ENCODE results near the gene TAOK2.
"Not testable (repeated sequence)": the region's sequence is repeated elsewhere in the genome, so short reads cannot be mapped to it uniquely, and the experiment has no call there.

Gene TAOK2

DNA sequence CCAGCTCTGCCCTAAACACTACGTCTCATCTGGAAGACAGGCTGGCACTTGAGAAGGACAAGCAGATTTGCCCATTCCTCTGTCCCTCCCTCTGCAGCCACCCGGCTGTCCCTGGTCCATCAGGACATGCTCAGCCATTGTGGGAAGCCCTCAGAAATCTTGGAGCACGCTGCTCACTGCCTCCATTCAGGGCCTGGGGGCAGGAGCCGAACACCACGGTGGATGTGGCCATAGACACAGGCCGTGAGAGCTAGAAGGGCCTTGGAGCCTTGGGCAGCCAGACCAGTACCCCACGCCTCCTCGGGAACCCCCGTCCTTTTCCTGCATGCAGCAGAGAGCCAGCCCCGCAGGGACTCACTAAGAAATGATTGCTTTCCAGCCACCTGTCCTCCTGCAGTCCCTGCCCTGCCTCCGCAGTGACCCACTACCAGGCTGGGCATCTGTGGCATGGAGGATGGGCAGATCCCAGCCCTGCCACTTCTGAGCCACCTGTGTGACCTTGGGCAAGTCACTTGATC lies 33.8 kb downstream of the TAOK2 start:
- in situ Hi-C loops (cut with HindIII; ENCODE audit: low sequenced_read_pairs) = no loop called here
- H3K4me3 ChIP-seq (ENCODE audit: low read depth, low read length) = no peak overlapping the region
- TF ChIP-seq, protein P1, sequence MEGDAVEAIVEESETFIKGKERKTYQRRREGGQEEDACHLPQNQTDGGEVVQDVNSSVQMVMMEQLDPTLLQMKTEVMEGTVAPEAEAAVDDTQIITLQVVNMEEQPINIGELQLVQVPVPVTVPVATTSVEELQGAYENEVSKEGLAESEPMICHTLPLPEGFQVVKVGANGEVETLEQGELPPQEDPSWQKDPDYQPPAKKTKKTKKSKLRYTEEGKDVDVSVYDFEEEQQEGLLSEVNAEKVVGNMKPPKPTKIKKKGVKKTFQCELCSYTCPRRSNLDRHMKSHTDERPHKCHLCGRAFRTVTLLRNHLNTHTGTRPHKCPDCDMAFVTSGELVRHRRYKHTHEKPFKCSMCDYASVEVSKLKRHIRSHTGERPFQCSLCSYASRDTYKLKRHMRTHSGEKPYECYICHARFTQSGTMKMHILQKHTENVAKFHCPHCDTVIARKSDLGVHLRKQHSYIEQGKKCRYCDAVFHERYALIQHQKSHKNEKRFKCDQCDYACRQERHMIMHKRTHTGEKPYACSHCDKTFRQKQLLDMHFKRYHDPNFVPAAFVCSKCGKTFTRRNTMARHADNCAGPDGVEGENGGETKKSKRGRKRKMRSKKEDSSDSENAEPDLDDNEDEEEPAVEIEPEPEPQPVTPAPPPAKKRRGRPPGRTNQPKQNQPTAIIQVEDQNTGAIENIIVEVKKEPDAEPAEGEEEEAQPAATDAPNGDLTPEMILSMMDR (IDR thresholded peaks at IDR 0.05; ENCODE audit: low read depth, low read length, missing control alignments) = no peak
- no peak for DNase-seq (ENCODE audit: low read depth)

DNA sequence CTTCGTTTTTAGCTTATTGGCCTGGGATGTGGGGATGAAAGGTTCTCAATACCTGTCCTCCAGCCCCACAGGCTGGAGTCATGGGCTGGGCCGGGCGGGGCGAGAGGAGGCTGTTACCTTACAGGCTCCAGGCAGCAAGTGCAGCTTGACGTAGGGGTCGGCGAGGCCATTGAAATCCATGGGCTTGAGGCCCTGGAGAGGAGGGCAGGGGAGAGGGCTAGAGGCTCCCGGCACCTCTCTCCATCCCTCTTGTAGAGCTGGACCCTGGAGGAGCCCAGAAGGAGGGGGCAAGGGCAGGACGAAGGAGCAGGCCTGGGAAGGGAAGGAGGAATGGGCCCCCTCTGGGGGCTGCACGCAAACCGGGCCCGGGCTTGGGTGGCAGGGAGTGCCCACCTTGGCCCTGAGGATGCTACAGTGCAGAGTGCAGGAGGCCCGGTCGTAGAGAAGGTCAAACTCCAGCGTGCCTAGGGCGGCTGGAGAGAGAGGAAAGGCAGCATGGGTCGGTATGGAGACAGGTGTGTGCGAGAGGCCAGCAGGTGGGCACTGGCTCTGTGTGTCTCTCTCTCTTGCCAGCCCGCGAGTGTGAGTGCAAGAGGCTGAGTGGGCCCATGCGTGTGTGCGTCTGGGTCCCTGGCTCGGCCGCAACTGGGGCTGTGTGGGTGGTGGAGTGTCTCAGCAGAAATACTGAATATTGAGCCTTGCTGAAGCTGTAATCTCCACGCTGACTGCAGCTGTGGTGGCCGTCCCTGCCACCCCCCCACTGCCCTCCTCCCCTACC lies 35.6 kb downstream of the TAOK2 start:
- in situ Hi-C loops (cut with HindIII; ENCODE audit: low sequenced_read_pairs) = no loop called here

DNA sequence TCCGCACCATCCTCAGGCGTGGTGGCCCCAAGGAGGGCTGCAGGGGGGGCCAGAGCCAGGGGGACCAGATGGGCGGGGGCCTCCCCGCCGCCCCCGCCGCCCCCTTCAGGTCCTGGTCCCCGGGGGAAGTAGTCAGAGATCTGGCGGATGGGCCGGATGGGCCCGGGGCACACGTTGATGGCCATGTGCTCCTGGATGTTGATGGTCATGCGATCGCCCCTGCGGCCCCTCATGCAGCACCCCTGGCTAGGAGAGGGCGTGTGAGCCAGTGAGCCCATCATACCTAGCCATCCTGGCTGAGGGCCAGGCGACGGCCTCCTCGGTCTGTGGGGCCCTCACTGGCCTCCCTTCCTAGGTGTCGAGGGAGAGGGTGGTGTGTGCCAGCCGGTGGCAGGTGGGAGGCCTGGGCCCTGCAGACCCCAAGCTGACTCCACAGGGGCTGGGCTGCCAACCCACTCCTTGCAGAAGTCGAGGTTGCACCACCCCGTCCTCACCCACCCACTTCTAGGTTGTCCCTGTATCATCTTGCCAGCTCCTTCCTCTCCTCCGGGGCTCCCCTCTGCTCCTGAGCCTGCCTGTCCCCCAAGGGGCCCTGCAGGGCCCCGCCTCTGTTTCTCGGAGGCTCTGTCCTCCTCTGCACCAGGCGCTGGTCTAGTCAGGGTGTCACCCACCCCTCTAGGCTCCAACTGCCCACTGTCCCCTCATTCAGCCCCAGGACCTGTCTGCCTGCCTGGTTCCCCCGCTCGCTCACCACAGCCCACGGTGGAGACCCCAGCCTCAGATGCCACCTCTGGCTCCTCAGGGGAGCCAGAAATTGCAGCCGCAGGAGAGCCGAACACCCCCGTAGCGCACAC lies 36.5 kb downstream of the TAOK2 start:
- TF ChIP-seq, protein P1 (IDR thresholded peaks at IDR 0.05; ENCODE audit: low read depth, low read length, missing control alignments) = no peak
- no peak for DNase-seq (ENCODE audit: low read depth)
- in situ Hi-C loops (cut with HindIII; ENCODE audit: low sequenced_read_pairs) = no loop called here
- H3K4me3 ChIP-seq (ENCODE audit: low read depth, low read length) = peak overlapping the region; percentile 36

More for the DNA sequence above, 35.6 kb downstream of the TAOK2 start:
- TF ChIP-seq, protein P1 (IDR thresholded peaks at IDR 0.05; ENCODE audit: low read depth, low read length, missing control alignments) = no peak
- H3K4me3 ChIP-seq (ENCODE audit: low read depth, low read length) = no peak overlapping the region
- DNase-seq (ENCODE audit: low read depth) = no peak

DNA sequence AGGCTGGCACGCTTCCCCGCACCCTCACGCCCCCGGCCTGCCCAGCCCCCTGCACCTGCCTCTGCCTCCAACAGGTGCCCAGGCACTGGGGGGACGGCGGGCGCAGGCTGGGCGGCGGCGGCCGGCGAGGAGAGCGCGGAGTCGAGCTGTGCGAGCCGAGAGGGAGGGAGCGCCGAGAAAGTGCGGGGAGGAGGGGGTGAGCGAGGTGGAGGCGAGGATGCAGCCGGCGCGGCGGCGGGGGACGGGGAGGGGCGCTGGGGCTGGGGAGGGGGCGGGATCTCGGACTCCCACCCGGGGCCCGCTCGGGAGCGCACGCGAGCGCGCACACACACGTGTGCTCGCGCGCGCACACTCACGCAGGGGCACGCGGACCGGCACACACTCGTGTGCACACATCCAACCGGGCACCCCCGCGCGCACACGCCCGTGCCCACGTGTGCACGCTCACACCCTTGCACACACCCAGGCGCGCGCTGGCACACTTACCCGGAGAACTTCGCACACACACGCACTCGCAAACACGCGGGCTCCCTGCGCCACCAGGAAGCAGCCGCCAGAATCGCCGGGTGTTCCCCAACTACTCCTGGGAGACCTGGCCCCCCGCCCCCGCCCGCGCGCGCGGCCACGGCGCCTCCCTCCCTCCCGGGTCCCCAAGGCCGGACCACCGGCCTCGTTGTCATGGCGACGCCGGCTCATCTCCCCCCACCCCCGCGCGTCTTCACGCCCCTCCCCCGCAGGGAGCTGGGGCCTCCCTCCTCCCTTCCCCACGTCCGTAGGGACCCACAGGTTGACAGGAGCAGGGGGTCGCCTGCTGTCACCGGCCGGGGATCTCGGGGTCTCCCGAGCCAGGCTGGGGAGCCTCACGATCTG lies 37.4 kb downstream of the TAOK2 start, which contains the start of gene DOC2A:
DOC2A (minus strand) TSS at position 184 of the 870 bp plus-strand sequence. CDS start 805 bp downstream, outside the sequence.
- DNase-seq (ENCODE audit: low read depth) = no peak
- in situ Hi-C loops (cut with HindIII; ENCODE audit: low sequenced_read_pairs) = no loop called here
- TF ChIP-seq, protein P1 (IDR thresholded peaks at IDR 0.05; ENCODE audit: low read depth, low read length, missing control alignments) = no peak
- peak within 1 kb of the TSS; percentile 36 for H3K4me3 ChIP-seq (ENCODE audit: low read depth, low read length)

DNA sequence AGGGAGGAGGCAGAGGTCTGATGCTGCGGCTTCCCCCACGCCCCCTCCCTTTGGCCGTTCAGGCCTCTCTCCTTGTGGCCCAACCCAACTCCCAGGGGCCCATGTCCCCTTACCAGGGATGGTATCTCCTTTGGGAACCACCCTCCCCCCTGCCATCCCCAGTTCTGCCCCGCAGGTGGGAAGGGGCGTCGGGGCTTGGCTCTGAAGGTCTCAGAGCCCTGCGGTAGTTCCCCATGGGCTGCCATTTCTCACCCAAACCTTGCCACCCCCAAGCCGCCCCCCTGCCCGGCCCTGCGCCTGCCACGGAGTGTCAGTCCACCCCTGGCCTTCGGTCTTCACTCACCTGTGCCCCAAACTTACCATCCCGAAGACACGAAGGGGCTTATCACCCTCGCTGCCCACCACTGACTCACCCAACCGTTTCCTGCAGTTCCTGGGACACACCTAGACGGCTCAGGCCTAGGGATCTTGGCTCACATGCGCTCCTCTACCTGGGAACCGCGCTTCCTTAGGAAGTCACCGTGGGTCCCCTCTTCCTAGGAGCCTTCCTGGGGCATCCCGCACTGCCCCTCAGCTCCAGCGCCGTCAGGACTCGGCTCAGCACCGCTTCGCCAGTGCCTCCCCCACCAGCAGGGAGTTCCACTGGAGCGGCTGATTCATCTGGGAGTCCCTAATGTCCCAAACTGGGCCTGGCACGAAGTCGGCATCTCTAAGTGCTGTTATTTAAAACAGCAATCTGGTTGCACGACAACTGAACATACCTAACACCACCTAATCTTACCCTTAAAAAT lies 38.2 kb downstream of the TAOK2 start:
- in situ Hi-C loops (cut with HindIII; ENCODE audit: low sequenced_read_pairs) = no loop called here
- H3K4me3 ChIP-seq (ENCODE audit: low read depth, low read length) = no peak overlapping the region
- TF ChIP-seq, protein P1 (IDR thresholded peaks at IDR 0.05; ENCODE audit: low read depth, low read length, missing control alignments) = no peak
- DNase-seq (ENCODE audit: low read depth) = no peak

DNA sequence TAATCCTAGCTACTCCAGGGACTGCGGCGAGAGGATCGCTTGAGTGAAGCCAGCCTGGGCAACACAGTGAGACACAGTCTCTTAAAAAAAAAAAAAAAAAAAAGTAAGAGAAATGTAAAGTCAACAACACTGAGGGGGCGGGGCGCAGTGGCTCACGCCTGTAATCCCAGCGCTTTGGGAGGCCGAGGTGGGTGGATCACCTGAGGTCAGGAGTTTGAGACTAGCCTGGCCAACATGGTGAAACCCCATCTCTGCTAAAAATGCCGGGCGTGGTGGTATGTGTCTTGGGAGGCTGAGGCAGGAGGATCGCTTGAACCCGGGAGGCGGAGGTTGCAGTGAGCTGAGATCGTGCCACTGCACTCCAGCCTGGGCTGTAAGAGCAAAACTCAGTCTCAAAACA lies 38.9 kb downstream of the TAOK2 start:
- in situ Hi-C loops (cut with HindIII; ENCODE audit: low sequenced_read_pairs); DNase-seq (ENCODE audit: low read depth); H3K4me3 ChIP-seq (ENCODE audit: low read depth, low read length): not testable (repeated sequence)

DNA sequence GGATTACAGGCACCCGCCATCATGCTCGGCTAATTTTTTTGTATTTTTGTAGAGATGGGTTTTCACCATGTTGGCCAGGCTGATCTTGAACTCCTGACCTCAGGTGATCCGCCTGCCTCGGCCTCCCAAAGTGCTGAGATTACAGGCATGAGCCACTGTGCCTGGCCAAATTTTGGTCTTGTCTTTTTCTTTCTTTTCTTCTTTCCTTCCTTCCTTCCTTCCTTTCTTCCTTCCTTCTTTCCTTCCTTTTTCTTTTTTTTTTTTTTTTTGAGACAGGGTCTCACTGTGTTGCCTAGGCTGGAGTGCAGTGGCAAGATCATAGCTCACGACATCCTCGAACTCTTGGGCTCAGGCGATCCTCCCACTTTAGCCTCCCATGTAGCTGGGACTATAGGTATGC lies 41.8 kb downstream of the TAOK2 start:
- H3K4me3 ChIP-seq (ENCODE audit: low read depth, low read length); in situ Hi-C loops (cut with HindIII; ENCODE audit: low sequenced_read_pairs); DNase-seq (ENCODE audit: low read depth): not testable (repeated sequence)

All from astrocyte of the cerebellum (primary cell).